Breast epithelium (tissue), 3 donors: ENCODE results near the gene GCNT2.

Experiments used
- CTCF ChIP-seq, 3 donors: fragments of 450-650 bp; IDR thresholded peaks; one replicate each; pipeline ENCODE4 v1.5.1; 2016 to 2017; ENCODE audit warnings: antibody characterized with exemption in 3 of 3, mild to moderate bottlenecking in 3 of 3, moderate library complexity in 3 of 3
- POLR2A ChIP-seq: fragments of 450-650 bp; IDR thresholded peaks from one replicate; pipeline ENCODE4 v1.6.1; 2016; ENCODE audit warnings: antibody characterized with exemption, mild to moderate bottlenecking, moderate library complexity
- POLR2AphosphoS5 ChIP-seq, 3 donors: sonication (generic); formaldehyde crosslinking; IDR thresholded peaks; one replicate each; pipeline ENCODE4 v1.6.1; 2017; ENCODE audit warnings: antibody characterized with exemption in 3 of 3

DNA sequence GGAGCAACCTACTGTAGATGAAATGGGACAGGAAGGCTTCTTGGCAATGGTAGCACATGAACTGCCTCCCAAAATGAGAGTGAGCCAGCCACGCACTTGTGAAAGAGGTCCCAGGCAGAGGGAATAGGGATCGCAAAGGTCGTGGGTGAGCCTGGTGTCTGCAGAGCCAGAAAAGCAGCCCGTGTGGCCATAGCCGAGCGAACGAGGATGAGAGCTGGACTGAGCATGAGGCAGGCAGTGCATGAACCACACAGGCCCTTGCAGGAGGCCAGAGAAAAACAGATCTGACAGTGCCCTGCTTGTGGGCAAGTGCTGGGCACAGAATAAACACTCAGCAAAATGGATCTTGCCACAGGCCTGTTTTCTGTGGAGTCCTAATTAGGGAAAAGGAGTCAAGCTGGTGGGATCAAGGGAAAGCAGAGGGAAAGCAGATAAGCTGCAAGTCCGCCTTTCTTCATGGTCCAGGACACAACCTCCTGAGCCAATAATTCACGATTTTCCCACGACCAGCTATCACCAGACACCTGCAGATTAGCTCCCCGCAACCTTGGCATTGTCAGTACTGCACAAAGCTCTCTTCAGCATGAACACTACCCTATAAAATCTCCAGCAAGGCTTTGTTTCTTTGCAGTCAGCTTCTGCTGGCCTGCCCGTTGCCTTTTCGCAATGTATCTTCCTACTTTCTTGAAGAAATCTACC, 44.0 kb downstream of the GCNT2 start:
- TF ChIP-seq POLR2A = no peak
- no peak for TF ChIP-seq CTCF (IDR thresholded peaks at IDR 0.05)
- TF ChIP-seq POLR2AphosphoS5 (IDR thresholded peaks at IDR 0.05) = no peak
